Measurements from ENCODE around the gene GLIPR1. TPM values are rescaled to one million over a fixed set of nuclear protein-coding genes. Genes with fewer than 3 reads are reported as not detected.

The GLIPR1 gene
- polyA plus RNA-seq, 1 of the 3 experiments (the other 2 are of a cell fraction), result 75.6 TPM

DNA sequence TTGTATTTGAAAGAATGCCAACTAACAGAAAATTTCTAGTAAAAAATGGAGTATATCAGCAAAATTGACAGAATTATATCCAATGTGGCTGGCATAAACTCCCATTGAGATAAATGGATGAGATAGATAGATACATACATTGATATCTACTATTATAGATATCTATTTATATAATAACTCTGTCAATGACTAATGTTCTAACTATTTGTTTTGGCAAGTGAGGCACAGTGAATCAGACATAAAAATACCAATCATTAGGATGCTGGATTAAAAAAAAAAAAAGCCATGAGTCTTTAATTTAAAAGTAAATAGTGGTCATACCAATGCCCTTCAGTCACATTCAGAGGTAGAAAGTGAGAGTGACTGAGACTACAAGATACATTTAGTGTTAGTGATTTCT lies 33.7 kb upstream of the GLIPR1 start (continued):
- no peak for TF ChIP-seq SIN3A (IDR thresholded peaks at IDR 0.05; ENCODE audit: borderline replicate concordance, low read depth, low read length)
- no peak for TF ChIP-seq FOXJ3 (CRISPR knock-in tag; IDR thresholded peaks at IDR 0.05)
- TF ChIP-seq, protein P1, sequence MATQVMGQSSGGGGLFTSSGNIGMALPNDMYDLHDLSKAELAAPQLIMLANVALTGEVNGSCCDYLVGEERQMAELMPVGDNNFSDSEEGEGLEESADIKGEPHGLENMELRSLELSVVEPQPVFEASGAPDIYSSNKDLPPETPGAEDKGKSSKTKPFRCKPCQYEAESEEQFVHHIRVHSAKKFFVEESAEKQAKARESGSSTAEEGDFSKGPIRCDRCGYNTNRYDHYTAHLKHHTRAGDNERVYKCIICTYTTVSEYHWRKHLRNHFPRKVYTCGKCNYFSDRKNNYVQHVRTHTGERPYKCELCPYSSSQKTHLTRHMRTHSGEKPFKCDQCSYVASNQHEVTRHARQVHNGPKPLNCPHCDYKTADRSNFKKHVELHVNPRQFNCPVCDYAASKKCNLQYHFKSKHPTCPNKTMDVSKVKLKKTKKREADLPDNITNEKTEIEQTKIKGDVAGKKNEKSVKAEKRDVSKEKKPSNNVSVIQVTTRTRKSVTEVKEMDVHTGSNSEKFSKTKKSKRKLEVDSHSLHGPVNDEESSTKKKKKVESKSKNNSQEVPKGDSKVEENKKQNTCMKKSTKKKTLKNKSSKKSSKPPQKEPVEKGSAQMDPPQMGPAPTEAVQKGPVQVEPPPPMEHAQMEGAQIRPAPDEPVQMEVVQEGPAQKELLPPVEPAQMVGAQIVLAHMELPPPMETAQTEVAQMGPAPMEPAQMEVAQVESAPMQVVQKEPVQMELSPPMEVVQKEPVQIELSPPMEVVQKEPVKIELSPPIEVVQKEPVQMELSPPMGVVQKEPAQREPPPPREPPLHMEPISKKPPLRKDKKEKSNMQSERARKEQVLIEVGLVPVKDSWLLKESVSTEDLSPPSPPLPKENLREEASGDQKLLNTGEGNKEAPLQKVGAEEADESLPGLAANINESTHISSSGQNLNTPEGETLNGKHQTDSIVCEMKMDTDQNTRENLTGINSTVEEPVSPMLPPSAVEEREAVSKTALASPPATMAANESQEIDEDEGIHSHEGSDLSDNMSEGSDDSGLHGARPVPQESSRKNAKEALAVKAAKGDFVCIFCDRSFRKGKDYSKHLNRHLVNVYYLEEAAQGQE (IDR thresholded peaks at IDR 0.05; ENCODE audit: low read depth, low read length), result no peak
- TF ChIP-seq TEAD4 (IDR thresholded peaks at IDR 0.05; ENCODE audit: borderline replicate concordance, insufficient read depth), result peak; percentile 93

DNA sequence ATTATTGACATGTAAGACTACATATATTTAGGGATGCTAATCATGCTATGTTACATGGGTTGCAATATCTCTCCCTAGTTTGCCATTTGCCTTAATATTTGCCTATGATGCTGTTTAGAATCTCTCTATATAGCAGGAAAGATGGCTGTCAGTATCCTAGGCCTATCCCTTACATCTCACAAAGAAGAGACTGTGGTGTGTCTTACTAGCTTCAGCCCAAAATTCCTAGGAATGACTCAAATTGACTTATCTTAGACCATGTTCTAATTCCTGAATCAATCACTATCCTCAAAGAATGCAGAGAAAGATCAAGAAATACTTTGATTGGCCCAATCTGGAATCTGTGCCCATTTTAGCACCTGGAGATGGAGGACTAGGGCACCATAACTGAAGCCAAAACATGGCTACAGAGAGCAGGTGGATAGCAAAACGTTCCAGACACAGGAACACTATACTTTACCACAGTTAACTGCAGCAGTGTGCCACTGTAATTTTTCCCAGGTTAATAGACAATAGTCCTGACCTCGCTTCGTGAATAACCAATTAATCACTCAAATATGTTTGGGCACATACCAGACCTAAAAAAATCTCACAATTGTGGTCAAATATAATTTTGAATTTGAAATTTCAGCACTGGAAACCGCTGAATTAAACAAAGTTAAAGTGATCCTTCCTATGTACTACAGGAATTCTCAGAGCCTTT lies 32.7 kb upstream of the GLIPR1 start:
- H3F3A ChIP-seq (replicated peaks; ENCODE audit: insufficient read depth), result peaks cover 20% of the 10 kb centered on the region
- no peaks in the 10 kb centered on the region for H3K9me3 ChIP-seq
- H3K27me3 ChIP-seq (ENCODE audit: insufficient read depth), result no peaks in the 10 kb centered on the region
- H3K36me3 ChIP-seq (replicated peaks in 1 of 2; ENCODE audit: control insufficient read depth in 1 of 2, insufficient read depth in 2 of 2, low read length in 1 of 2), result no peaks in the 10 kb centered on the region
- H3K4me3 ChIP-seq (ENCODE audit: low read depth in 2 of 2, low read length in 1 of 2), result no peak overlapping the region
- TF ChIP-seq, protein P2, sequence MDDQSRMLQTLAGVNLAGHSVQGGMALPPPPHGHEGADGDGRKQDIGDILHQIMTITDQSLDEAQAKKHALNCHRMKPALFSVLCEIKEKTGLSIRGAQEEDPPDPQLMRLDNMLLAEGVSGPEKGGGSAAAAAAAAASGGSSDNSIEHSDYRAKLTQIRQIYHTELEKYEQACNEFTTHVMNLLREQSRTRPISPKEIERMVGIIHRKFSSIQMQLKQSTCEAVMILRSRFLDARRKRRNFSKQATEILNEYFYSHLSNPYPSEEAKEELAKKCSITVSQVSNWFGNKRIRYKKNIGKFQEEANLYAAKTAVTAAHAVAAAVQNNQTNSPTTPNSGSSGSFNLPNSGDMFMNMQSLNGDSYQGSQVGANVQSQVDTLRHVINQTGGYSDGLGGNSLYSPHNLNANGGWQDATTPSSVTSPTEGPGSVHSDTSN (IDR thresholded peaks at IDR 0.05), result 0 out of 2 replicates have a peak, but pooled peaks have one; percentile 7
- TF ChIP-seq MEF2A (IDR thresholded peaks at IDR 0.05; ENCODE audit: borderline replicate concordance, low read depth), result 0 out of 2 replicates have a peak, but pooled peaks have one; percentile 17
- no peak for TF ChIP-seq FOXJ3 (CRISPR knock-in tag; IDR thresholded peaks at IDR 0.05)
- no peaks in the 10 kb centered on the region for H3K9me2 ChIP-seq
- no peak for DNase-seq
- 0 out of 2 replicates have a peak overlapping the region, but pooled peaks have one; percentile 37 for H3K4me2 ChIP-seq
- peak overlapping the region; percentile 22 to 79; a peak in 3 of 4 replicates for H3K27ac ChIP-seq (ENCODE audit: low read depth in 2 of 2, low read length in 1 of 2)
- peaks cover 0 to 27% of the 10 kb centered on the region in 2 experiments; a peak in 2 of 4 replicates for H3K4me1 ChIP-seq (ENCODE audit: control insufficient read depth in 1 of 2, insufficient read depth in 2 of 2, low read depth in 1 of 2, low read length in 1 of 2)
- 56% methylated on average over 4 of the region's 4 CpGs for WGBS (ENCODE audit: low lambda C conversion rate)
- H4K20me1 ChIP-seq (ENCODE audit: insufficient read depth), result no peaks in the 10 kb centered on the region
- ChIA-PET POLR2A (no interaction called here), CTCF (interaction anchor here (1.2 kb wide), 1 partner anchor 37 kb away, joined by 4 read pairs; no protein-coding TSS in a partner anchor)
- no peaks in the 10 kb centered on the region for H3K79me2 ChIP-seq (ENCODE audit: insufficient read depth)
- no peak overlapping the region for H2AFZ ChIP-seq (ENCODE audit: low read depth)
- H3K9ac ChIP-seq, result peak overlapping the region; percentile 52

DNA sequence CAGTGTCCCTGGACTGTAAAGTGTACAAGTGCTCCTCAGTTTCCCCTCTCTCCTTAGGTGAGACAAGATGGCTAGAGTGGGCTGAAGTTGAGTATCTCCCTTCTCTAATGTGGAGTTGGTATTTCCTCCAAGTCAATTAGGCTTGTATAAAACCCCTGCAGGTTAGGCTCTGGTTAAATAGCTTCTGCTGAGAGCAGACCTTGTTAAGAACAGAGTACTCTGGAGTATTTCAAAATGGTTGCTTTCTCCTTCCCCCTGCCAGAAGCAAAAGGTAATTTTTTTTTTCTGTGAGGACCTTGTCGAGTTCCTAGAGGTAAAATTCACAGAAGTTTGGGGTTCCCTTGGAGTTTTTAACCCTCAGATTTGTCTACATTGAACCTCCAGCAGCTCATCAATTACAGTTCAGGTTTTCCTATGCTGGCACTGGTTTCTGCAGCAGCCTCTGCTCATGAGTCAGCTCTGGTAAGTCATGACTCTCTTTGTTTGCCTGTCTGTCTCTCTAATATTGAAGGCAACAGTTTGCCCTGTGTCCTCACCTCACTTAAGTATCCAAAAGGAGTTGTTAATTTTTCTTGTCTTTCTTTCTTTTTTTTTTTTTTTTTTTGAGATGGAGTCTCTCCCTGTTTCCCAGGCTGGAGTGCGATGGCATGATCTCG lies 27.8 kb upstream of the GLIPR1 start:
- CTCF ChIA-PET, result interaction anchor here (1.1 to 1.7 kb wide), 2 partner anchors 32 to 118 kb away, joined by 4 read pairs; partner anchors contain the start of gene GLIPR1L1
- WGBS (ENCODE audit: low lambda C conversion rate), result 65% methylated on average over 3 of the region's 3 CpGs
- H3K4me2 ChIP-seq, result 0 out of 2 replicates have a peak overlapping the region, but pooled peaks have one; percentile 2

More for the DNA sequence above, 27.8 kb upstream of the GLIPR1 start:
- Histone ChIP-seq H2AFZ (ENCODE audit: low read depth) (peak overlapping the region; percentile 83; the same call in 1 of the 2 replicates), H3K79me2 (ENCODE audit: insufficient read depth) (no peaks in the 10 kb centered on the region), H3K9me2 (no peaks in the 10 kb centered on the region), H3K9ac (no peak overlapping the region), H3K36me3 (replicated peaks in 1 of 2; ENCODE audit: control insufficient read depth in 1 of 2, insufficient read depth in 2 of 2, low read length in 1 of 2) (no peaks in the 10 kb centered on the region), H3K27me3 (ENCODE audit: insufficient read depth) (no peaks in the 10 kb centered on the region), H4K20me1 (ENCODE audit: insufficient read depth) (no peaks in the 10 kb centered on the region), H3K4me3 (ENCODE audit: low read depth in 2 of 2, low read length in 1 of 2) (no peak overlapping the region), H3K4me1 (ENCODE audit: control insufficient read depth in 1 of 2, insufficient read depth in 2 of 2, low read depth in 1 of 2, low read length in 1 of 2) (peaks cover 0 to 10% of the 10 kb centered on the region in 2 experiments; a peak in 2 of 4 replicates), H3F3A (replicated peaks; ENCODE audit: insufficient read depth) (peaks cover 3% of the 10 kb centered on the region), H3K9me3 (peaks cover 11% of the 10 kb centered on the region; the same call in 1 of the 2 replicates), H3K27ac (ENCODE audit: low read depth in 2 of 2, low read length in 1 of 2) (no peak overlapping the region)
- TF ChIP-seq TCF12 (IDR thresholded peaks at IDR 0.05) (0 out of 2 replicates have a peak, but pooled peaks have one; percentile 19), CHD2 (IDR thresholded peaks at IDR 0.05; ENCODE audit: low read length, partially characterized antibody) (no peak), JUND (IDR thresholded peaks at IDR 0.05) (peak; percentile 52), SIN3A (IDR thresholded peaks at IDR 0.05; ENCODE audit: borderline replicate concordance, low read depth, low read length) (no peak), NFIC (IDR thresholded peaks at IDR 0.05; ENCODE audit: borderline replicate concordance) (peak; percentile 38; the same call in 1 of the 2 replicates), FOSL2 (IDR thresholded peaks at IDR 0.05; ENCODE audit: borderline replicate concordance, low read depth) (peak; percentile 79), MEF2A (IDR thresholded peaks at IDR 0.05; ENCODE audit: borderline replicate concordance, low read depth) (no peak), FOXM1 (IDR thresholded peaks at IDR 0.05; ENCODE audit: low read depth) (no peak)
- TF ChIP-seq, protein P2 (IDR thresholded peaks at IDR 0.05), result peak; percentile 39; the same call in 1 of the 2 replicates
- POLR2A ChIA-PET, result no interaction called here
- DNase-seq, result no peak

All from SK-N-SH (cell line).